GM23338 (cell line): ENCODE results near the gene ID2. TPM values are rescaled to one million over a fixed set of nuclear protein-coding genes. Genes with fewer than 3 reads are reported as not detected.
A peak's percentile ranks its signal among the peaks of the same experiment; 100 is the strongest.

Experiments
- ATAC-seq: fragments of 200-7000 bp; cut with Tn5 transposase; 3 replicates; pipeline ENCODE4 v1.9.1; 2020
- DNase-seq: peaks from one replicate; pipeline ENCODE4 v3.0.0-alpha.2; 2015; ENCODE audit warnings: low spot score
- H2AFZ ChIP-seq: fragments of 200-600 bp; sonication (generic); 2 replicates; pipeline ENCODE4 v1.8.0; 2016; ENCODE audit warnings: antibody characterized with exemption, mild to moderate bottlenecking, moderate library complexity
- H3F3A ChIP-seq: fragments of 200-600 bp; sonication (generic); replicated peaks from 2 replicates; pipeline ENCODE4 v1.8.0; 2017; ENCODE audit warnings: antibody characterized with exemption, mixed run types, low read depth
- H3K27ac ChIP-seq: fragments of 200-600 bp; sonication (generic); 2 replicates; pipeline ENCODE4 v1.6.1; 2016; ENCODE audit warnings: low read depth
- H3K27me3 ChIP-seq: fragments of 200-600 bp; sonication (generic); 2 replicates; pipeline ENCODE4 v1.8.0; 2016; ENCODE audit warnings: mild to moderate bottlenecking, mixed run types, moderate library complexity; ENCODE audit not compliant: insufficient read depth
- H3K36me3 ChIP-seq: fragments of 200-600 bp; sonication (generic); 2 replicates; pipeline ENCODE4 v1.8.0; 2016; ENCODE audit warnings: mild to moderate bottlenecking; ENCODE audit not compliant: insufficient read depth
- H3K4me1 ChIP-seq: fragments of 200-600 bp; sonication (generic); 2 replicates; pipeline ENCODE4 v1.8.0; 2016; ENCODE audit warnings: mild to moderate bottlenecking, moderate library complexity; ENCODE audit not compliant: insufficient read depth
- H3K4me2 ChIP-seq: fragments of 200-600 bp; sonication (generic); 2 replicates; pipeline ENCODE4 v1.7.1; 2017; ENCODE audit warnings: mixed run types
- H3K4me3 ChIP-seq: fragments of 200-600 bp; sonication (generic); 2 replicates; pipeline ENCODE4 v1.6.1; 2016; ENCODE audit warnings: mixed run types
- H3K79me2 ChIP-seq: fragments of 200-600 bp; sonication (generic); replicated peaks from 2 replicates; pipeline ENCODE4 v1.8.0; 2017; ENCODE audit warnings: mild to moderate bottlenecking; ENCODE audit not compliant: insufficient read depth
- H3K9me2 ChIP-seq: fragments of 200-600 bp; sonication (generic); 2 replicates; pipeline ENCODE4 v1.8.0; 2017; ENCODE audit not compliant: insufficient read depth
- H4K20me1 ChIP-seq: fragments of 200-600 bp; sonication (generic); replicated peaks from 2 replicates; pipeline ENCODE4 v1.8.0; 2017; ENCODE audit warnings: mild to moderate bottlenecking; ENCODE audit not compliant: insufficient read depth
- H3K27ac Mint-ChIP-seq: 2 replicates; pipeline ENCODE4 v1.8.0; 2020; ENCODE audit warnings: inconsistent platforms, mild to moderate bottlenecking, moderate library complexity, mixed read lengths
- H3K27me3 Mint-ChIP-seq: 3 replicates; pipeline ENCODE4 v1.8.0; 2022; ENCODE audit warnings: low read depth, mild to moderate bottlenecking, moderate library complexity, mixed read lengths, inconsistent platforms; ENCODE audit not compliant: insufficient read depth, poor library complexity
- H3K36me3 Mint-ChIP-seq: 3 replicates; pipeline ENCODE4 v1.8.0; 2021; ENCODE audit warnings: low read depth, mild to moderate bottlenecking, inconsistent platforms, moderate library complexity, mixed read lengths
- H3K4me1 Mint-ChIP-seq: 3 replicates; pipeline ENCODE4 v1.8.0; 2020; ENCODE audit warnings: mild to moderate bottlenecking, inconsistent platforms, mixed read lengths
- H3K4me3 Mint-ChIP-seq: 3 replicates; pipeline ENCODE4 v1.8.0; 2021; ENCODE audit warnings: moderate library complexity, mild to moderate bottlenecking, inconsistent platforms, mixed read lengths
- H3K9me3 Mint-ChIP-seq: 3 replicates; pipeline ENCODE4 v1.8.0; 2020; ENCODE audit warnings: moderate library complexity, mild to moderate bottlenecking, inconsistent platforms, mixed read lengths
- CREB1 ChIP-seq: fragments of 250-450 bp; sonication (Bioruptor Pico); IDR thresholded peaks from 2 replicates; pipeline ENCODE4 v1.5.0; 2020; ENCODE audit warnings: low read depth, mild to moderate bottlenecking, moderate library complexity
- EZH2 ChIP-seq: fragments of 200-600 bp; sonication (generic); IDR thresholded peaks from one replicate; pipeline ENCODE4 v1.8.0; 2017; ENCODE audit warnings: antibody characterized with exemption, mild to moderate bottlenecking, low read depth; ENCODE audit not compliant: unreplicated experiment
- NANOG ChIP-seq: IDR thresholded peaks from 2 replicates; pipeline ENCODE4 v1.6.1; 2016; ENCODE audit warnings: antibody characterized with exemption, borderline replicate concordance
- POLR2AphosphoS5 ChIP-seq: IDR thresholded peaks from 2 replicates; pipeline ENCODE4 v1.6.1; 2016; ENCODE audit warnings: antibody characterized with exemption, low read depth
- STAT1 ChIP-seq: IDR thresholded peaks from one replicate; pipeline ENCODE4 v1.6.1; 2016; ENCODE audit warnings: antibody characterized with exemption; ENCODE audit not compliant: unreplicated experiment
- ZNF331 ChIP-seq: fragments of 250-450 bp; sonication (Bioruptor Pico); IDR thresholded peaks from 2 replicates; pipeline ENCODE4 v1.5.0; 2020; ENCODE audit warnings: low read depth, mild to moderate bottlenecking, moderate library complexity
- polyA plus RNA-seq: library from polyadenylated mRNA; unstranded; fragments of >200 nt; fragmentation: Nextera tagmentation; extraction: Ambion mirVana; gene quantifications from 2 replicates; pipeline ENCODE4 v1.2.1, GENCODE V29; 2016
- total RNA-seq: library from RNA; depleted of rRNA; stranded (reverse); fragments of >200 nt; shearing (Covaris generic); gene quantifications from 2 replicates; pipeline ENCODE4 v1.2.3, GENCODE V29; 2014
- TF ChIP-seq, protein P1 (sequence below), 2 experiments: fragments of 200-600 bp in 1 of 2; sonication (generic) in 1 of 2; conservative IDR thresholded peaks; 2 replicates each; pipeline versions ENCODE4 v1.5.1 to v1.6.1; 2016 to 2017; ENCODE audit warnings: antibody characterized with exemption in 2 of 2, low read depth in 2 of 2, mild to moderate bottlenecking in 2 of 2, moderate library complexity in 1 of 2
- TF ChIP-seq, protein P2 (sequence below): IDR thresholded peaks from 2 replicates; pipeline ENCODE4 v1.6.1; 2016; ENCODE audit warnings: antibody characterized with exemption

ID2 gene
- total and polyA plus RNA-seq, 2 experiments from 2014 or later, result 87.0 to 110 TPM

DNA sequence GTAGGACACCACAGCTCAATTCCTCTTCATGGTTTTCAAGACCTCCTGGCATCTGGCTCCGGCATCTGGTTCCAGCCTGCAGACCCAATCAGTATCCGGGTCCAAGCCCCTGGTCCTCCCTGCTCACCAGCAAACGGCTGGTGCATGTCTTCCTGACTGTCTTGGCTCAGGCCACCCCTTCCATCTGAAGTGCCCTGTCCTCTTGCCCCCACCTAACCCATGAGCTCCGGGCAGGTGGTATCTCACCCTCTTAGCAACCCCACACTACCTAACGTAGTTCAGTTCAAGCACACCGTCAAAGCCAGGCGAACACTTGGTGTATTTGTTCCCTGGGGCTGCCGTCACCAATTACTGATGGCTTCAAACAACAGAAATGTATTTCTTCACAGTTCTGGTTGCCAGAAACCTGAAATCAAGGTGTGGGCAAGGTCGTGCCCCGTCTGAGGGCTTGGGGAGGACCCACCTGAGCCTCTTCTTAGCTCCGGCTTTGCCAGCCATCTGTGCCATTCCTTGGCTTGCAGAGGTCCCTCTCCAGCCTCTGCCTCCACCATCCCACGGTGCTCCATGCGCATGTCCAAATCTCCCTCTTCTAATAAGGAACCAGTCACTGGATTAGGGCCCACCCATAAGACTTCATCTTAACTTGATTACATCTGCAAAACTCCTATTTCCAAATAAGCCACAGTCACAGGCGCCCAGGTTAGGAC, 47.2 kb upstream of the ID2 start:
- H3K4me2 ChIP-seq, result no peak overlapping the region
- DNase-seq (no peak), ATAC-seq (no peak)
- Mint-ChIP-seq H3K36me3 (no peaks in the 10 kb centered on the region; the same call in 2 of the 3 replicates), H3K27ac (no peak overlapping the region), H3K27me3 (peaks cover 15% of the 10 kb centered on the region), H3K4me1 (peaks cover 28% of the 10 kb centered on the region), H3K4me3 (no peak overlapping the region), H3K9me3 (no peaks in the 10 kb centered on the region)
- H3F3A ChIP-seq, result no peaks in the 10 kb centered on the region
- H3K27ac ChIP-seq, result no peak overlapping the region
- H3K4me1 ChIP-seq, result peaks cover 29% of the 10 kb centered on the region
- H3K27me3 ChIP-seq, result peaks cover 10% of the 10 kb centered on the region; the same call in 1 of the 2 replicates
- H3K4me3 ChIP-seq, result no peak overlapping the region
- no peaks in the 10 kb centered on the region for H3K36me3 ChIP-seq
- no peaks in the 10 kb centered on the region for H4K20me1 ChIP-seq
- H3K79me2 ChIP-seq, result no peaks in the 10 kb centered on the region
- H2AFZ ChIP-seq, result no peak overlapping the region
- no peaks in the 10 kb centered on the region for H3K9me2 ChIP-seq
- TF ChIP-seq, protein P1, sequence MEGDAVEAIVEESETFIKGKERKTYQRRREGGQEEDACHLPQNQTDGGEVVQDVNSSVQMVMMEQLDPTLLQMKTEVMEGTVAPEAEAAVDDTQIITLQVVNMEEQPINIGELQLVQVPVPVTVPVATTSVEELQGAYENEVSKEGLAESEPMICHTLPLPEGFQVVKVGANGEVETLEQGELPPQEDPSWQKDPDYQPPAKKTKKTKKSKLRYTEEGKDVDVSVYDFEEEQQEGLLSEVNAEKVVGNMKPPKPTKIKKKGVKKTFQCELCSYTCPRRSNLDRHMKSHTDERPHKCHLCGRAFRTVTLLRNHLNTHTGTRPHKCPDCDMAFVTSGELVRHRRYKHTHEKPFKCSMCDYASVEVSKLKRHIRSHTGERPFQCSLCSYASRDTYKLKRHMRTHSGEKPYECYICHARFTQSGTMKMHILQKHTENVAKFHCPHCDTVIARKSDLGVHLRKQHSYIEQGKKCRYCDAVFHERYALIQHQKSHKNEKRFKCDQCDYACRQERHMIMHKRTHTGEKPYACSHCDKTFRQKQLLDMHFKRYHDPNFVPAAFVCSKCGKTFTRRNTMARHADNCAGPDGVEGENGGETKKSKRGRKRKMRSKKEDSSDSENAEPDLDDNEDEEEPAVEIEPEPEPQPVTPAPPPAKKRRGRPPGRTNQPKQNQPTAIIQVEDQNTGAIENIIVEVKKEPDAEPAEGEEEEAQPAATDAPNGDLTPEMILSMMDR (conservative IDR thresholded peaks at IDR 0.05; ENCODE audit: low read depth in 2 of 2), result no peak
- TF ChIP-seq STAT1 (no peak), EZH2 (no peak), NANOG (no peak), POLR2AphosphoS5 (no peak)

DNA sequence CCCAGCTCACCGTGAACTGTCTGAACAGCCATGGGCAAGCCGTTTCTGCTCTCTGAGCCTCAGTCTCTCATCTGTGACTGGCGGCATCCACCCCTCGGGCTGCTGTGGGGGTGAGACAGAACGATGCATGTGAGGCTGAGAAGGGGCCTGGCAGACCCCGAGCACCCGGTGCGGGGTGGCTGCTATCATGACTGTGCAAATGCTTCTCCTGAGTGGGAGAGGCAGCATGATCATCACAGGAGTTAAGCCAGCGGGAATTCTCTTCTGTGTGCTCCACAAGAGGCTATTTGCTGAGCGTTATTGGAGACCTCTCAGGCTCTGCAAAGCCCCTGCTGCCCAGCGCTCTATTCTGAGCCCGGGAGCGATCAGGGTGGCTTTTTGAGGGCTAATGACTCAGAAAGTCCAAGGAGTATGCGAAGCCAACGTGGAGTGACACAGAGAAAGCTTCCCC, 45.8 kb upstream of the ID2 start:
- no peaks in the 10 kb centered on the region for H3K9me3 Mint-ChIP-seq
- H3K27me3 Mint-ChIP-seq, result peaks cover 22% of the 10 kb centered on the region
- no peak for TF ChIP-seq ZNF331 (CRISPR knock-in tag)
- TF ChIP-seq, protein P2, sequence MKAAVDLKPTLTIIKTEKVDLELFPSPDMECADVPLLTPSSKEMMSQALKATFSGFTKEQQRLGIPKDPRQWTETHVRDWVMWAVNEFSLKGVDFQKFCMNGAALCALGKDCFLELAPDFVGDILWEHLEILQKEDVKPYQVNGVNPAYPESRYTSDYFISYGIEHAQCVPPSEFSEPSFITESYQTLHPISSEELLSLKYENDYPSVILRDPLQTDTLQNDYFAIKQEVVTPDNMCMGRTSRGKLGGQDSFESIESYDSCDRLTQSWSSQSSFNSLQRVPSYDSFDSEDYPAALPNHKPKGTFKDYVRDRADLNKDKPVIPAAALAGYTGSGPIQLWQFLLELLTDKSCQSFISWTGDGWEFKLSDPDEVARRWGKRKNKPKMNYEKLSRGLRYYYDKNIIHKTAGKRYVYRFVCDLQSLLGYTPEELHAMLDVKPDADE, result no peak
- no peak for TF ChIP-seq STAT1
- TF ChIP-seq POLR2AphosphoS5, result no peak
- no peak for TF ChIP-seq CREB1
- no peak overlapping the region; the same call in 1 of the 2 replicates for H3K27ac Mint-ChIP-seq
- no peaks in the 10 kb centered on the region for H3K36me3 ChIP-seq
- H3K4me1 ChIP-seq, result peaks cover 32% of the 10 kb centered on the region
- H3K27ac ChIP-seq, result no peak overlapping the region
- H2AFZ ChIP-seq, result peak overlapping the region; percentile 30; the same call in 1 of the 2 replicates
- no peaks in the 10 kb centered on the region; the same call in 2 of the 3 replicates for H3K36me3 Mint-ChIP-seq
- no peaks in the 10 kb centered on the region for H3F3A ChIP-seq
- H3K9me2 ChIP-seq, result peaks cover 4% of the 10 kb centered on the region; the same call in 1 of the 2 replicates
- H3K4me2 ChIP-seq, result peak overlapping the region; percentile 63
- peaks cover 10% of the 10 kb centered on the region; the same call in 1 of the 2 replicates for H3K27me3 ChIP-seq
- no peak for DNase-seq
- H3K4me3 ChIP-seq, result no peak overlapping the region
- no peaks in the 10 kb centered on the region for H3K79me2 ChIP-seq
- no peak overlapping the region for H3K4me3 Mint-ChIP-seq
- no peaks in the 10 kb centered on the region for H4K20me1 ChIP-seq
- peaks cover 28% of the 10 kb centered on the region for H3K4me1 Mint-ChIP-seq
- peak; percentile 26 for ATAC-seq
